ENCODE measurements around the gene HMCN1. TPM values are rescaled to one million over a fixed set of nuclear protein-coding genes. Genes with fewer than 3 reads are reported as not detected.

The HMCN1 gene
- total and polyA plus RNA-seq, 2 experiments from 2014 or later = 1.6 to 8.7 TPM

DNA sequence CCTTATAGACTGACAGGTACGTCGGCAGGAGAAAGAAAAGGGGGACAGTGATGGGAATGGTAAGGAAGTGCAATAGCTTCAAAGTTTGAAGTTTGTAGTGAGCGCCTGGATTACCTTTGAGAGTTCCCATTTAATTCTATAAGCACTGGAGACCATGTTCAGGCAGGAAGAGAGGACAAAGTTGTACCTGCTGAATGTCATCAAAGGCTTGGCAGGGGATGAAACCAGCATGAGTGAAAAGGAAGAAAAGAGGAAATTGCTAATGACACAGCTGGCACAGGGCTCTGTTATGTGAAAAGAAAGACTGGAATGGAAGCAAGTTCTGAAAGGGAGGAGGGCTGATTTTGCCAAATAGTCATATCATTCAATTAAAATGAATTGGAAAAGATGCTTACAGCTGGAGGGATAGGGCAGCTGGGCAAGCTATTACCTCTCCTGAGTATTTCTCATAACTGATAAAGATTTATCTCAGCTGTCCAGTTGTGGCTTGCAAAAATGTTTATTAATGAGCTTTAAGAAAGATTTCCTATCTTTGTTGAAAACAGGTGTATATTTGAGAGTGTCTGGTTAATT is 109.2 kb downstream of the HMCN1 start:
- H3K27me3 Mint-ChIP-seq (ENCODE audit: insufficient read depth, low read depth, poor library complexity) = no peaks in the 10 kb centered on the region
- peak overlapping the region; percentile 7; the same call in 1 of the 2 replicates for H3K27ac Mint-ChIP-seq
- Histone ChIP-seq H3K27ac (ENCODE audit: low read depth) (no peak overlapping the region), H3K79me2 (replicated peaks; ENCODE audit: insufficient read depth) (no peaks in the 10 kb centered on the region), H3K36me3 (ENCODE audit: insufficient read depth) (no peaks in the 10 kb centered on the region), H3K4me2 (peak overlapping the region; percentile 36; the same call in 1 of the 2 replicates), H2AFZ (no peak overlapping the region), H3K9me2 (ENCODE audit: insufficient read depth) (0 out of 2 replicates have a peak, but pooled peaks cover under 1% of the 10 kb centered on the region), H3K4me3 (no peak overlapping the region), H3K27me3 (ENCODE audit: insufficient read depth) (no peaks in the 10 kb centered on the region), H3K4me1 (ENCODE audit: insufficient read depth) (peaks cover 22% of the 10 kb centered on the region), H4K20me1 (replicated peaks; ENCODE audit: insufficient read depth) (no peaks in the 10 kb centered on the region), H3F3A (replicated peaks; ENCODE audit: low read depth) (no peaks in the 10 kb centered on the region)
- peak overlapping the region; percentile 12; the same call in 2 of the 3 replicates for H3K4me3 Mint-ChIP-seq
- no peaks in the 10 kb centered on the region for H3K9me3 Mint-ChIP-seq
- TF ChIP-seq NANOG (IDR thresholded peaks at IDR 0.05; ENCODE audit: borderline replicate concordance) = no peak
- no peak for TF ChIP-seq ZNF462 (CRISPR knock-in tag; IDR thresholded peaks at IDR 0.05)
- TF ChIP-seq CREB1 (CRISPR knock-in tag; IDR thresholded peaks at IDR 0.05; ENCODE audit: low read depth) = no peak
- TF ChIP-seq REST (IDR thresholded peaks at IDR 0.05; ENCODE audit: unreplicated experiment) = no peak
- TF ChIP-seq, protein P1, sequence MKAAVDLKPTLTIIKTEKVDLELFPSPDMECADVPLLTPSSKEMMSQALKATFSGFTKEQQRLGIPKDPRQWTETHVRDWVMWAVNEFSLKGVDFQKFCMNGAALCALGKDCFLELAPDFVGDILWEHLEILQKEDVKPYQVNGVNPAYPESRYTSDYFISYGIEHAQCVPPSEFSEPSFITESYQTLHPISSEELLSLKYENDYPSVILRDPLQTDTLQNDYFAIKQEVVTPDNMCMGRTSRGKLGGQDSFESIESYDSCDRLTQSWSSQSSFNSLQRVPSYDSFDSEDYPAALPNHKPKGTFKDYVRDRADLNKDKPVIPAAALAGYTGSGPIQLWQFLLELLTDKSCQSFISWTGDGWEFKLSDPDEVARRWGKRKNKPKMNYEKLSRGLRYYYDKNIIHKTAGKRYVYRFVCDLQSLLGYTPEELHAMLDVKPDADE (IDR thresholded peaks at IDR 0.05) = no peak
- no peak for TF ChIP-seq STAT1 (IDR thresholded peaks at IDR 0.05; ENCODE audit: unreplicated experiment)
- TF ChIP-seq EZH2 (IDR thresholded peaks at IDR 0.05; ENCODE audit: low read depth, unreplicated experiment) = no peak
- no peak for TF ChIP-seq POLR2AphosphoS5 (IDR thresholded peaks at IDR 0.05; ENCODE audit: low read depth)
- TF ChIP-seq ZNF114 (CRISPR knock-in tag; IDR thresholded peaks at IDR 0.05) = no peak
- no peak for TF ChIP-seq JUNB (IDR thresholded peaks at IDR 0.05; ENCODE audit: unreplicated experiment)
- peaks cover 26% of the 10 kb centered on the region for H3K4me1 Mint-ChIP-seq
- DNase-seq (ENCODE audit: low spot score) (peak; percentile 43), ATAC-seq (peak; percentile 81)
- no peaks in the 10 kb centered on the region for H3K36me3 Mint-ChIP-seq (ENCODE audit: low read depth)
